Kasumi-1 (cell line): ENCODE results near the gene PDILT.
"Not testable (repeated sequence)": the region's sequence is repeated elsewhere in the genome, so short reads cannot be mapped to it uniquely, and the experiment has no call there.

ENCODE experiments used
- DNase-seq, 2 experiments: peaks; one replicate each; lab custom pipeline; 2025; lab: John Stamatoyannopoulos, UW

The PDILT gene

DNA sequence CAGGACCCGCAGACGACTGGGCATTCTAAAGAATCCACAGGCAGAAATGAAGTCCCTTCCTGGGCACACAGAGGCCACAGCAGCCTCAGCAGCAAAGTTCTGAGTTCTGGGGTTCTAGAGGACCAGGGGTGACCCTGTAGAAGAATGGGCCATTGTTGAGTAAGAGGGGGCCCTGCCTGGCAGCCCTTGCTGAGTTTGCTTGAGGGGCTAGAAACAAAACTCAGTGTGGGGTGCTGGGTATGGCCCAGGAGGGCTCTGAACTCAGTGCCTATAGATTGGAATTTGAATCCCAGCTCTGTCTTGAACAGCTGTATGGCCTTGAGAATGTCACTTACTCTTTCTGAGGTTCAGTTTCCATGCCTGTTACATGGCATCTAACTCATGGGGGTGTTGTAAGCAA is at the start of gene PDILT:
PDILT (minus strand) TSS at position 101 of the 400 bp plus-strand sequence. CDS start 5,437 bp downstream, outside the sequence.
- no peak for DNase-seq

GRCh38 chr16:20453633-20454032 is 49.1 kb upstream of the PDILT start:
- not testable (repeated sequence) for DNase-seq

DNA sequence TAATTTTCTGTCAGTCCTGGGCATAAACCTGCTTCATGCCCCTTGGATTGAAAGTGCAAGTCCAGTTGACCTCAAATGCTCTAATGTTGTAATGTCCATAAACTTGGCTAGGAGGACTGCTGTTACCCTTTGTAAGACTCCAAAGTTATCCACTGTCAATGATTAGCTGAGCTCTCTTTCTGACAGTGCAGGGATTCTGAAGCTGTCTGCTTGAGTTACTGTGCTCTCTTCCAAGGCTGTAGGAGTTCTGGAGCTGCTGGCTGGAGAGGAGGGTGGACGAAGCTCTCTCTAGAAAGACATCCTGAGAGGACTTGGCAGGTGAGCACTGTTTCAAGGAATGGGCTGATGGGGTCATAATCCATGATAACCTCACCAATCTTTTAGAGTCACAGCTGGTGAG is 46.8 kb upstream of the PDILT start, which contains the start of gene ACSM2A:
ACSM2A (plus strand) TSS at position 158 of the 400 bp plus-strand sequence. CDS start 8,594 bp downstream, outside the sequence.
- not testable (repeated sequence) for DNase-seq

- DNase-seq: not testable (repeated sequence)
Observed at GRCh38 chr16:20446652-20447393, 42.3 kb upstream of the PDILT start.

- not testable (repeated sequence) for DNase-seq
Observed at GRCh38 chr16:20441859-20442258, 37.3 kb upstream of the PDILT start.

DNA sequence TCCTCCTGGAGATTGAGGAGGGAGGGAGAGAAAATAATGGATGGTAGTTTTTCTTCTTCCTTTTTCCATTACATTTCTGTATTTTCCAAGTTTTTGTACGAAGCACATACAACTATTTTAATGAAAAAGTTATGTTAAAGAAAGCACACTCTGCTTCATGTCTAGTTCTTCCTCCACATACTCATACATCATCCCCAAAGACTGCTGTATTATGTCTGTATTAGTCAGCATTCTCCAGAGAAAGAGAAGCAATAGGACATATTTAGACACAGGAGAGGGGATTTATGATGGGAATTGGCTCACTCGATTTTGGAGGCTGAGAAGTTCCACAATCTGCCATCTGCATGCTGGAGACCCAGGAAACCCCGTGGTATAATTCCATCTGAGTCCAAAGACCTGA is 36.7 kb upstream of the PDILT start:
- DNase-seq: no peak

- not testable (repeated sequence) for DNase-seq
Observed at GRCh38 chr16:20440731-20441130, 36.2 kb upstream of the PDILT start.

- DNase-seq: not testable (repeated sequence)
Observed at GRCh38 chr16:20439820-20440231, 35.3 kb upstream of the PDILT start.

DNA sequence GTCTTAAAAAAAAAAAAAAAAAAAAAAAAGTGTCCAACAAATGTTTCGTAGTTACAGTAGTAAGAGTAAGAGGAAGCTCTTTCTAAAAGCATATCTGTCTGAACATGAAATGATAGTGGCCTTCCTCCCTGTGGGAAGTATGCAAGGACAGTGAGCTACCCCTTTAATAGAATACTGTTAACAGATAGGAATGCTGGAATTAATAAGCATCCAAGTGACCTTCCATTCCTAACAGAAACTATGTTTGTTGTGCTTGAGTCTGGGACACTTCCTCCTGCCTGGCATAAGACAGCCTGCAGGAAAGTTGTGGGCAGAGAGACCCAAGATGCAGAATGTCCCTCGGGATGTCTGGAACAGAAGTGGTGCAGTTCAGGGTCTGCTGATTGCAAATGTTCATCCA is 34.4 kb upstream of the PDILT start:
- DNase-seq: not testable (repeated sequence)

- no peak for DNase-seq
Observed at GRCh38 chr16:20430948-20431347, 26.4 kb upstream of the PDILT start.

DNA sequence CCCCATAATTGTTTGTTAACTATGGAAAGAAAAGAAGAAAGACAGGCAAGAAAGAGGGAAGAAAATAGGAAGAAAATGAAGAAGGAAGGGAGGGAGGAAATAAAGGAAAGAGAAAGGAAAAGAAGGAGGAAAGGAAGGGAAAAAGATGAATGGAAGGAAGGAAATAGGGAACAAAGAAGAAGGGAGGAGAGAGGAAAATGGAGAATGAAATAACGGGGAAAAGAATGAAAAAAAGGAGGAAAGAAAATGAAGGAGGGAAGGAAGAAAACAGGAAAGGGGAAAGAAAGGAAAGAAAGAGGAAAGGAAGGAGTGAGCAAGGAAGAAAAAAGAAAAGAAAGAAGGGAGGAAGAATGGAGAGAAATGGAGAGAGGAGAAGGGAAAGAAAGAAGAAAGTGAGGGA is 25.9 kb upstream of the PDILT start:
- DNase-seq: not testable (repeated sequence)

GRCh38 chr16:20429499-20429898 is 25.0 kb upstream of the PDILT start:
- DNase-seq: not testable (repeated sequence)

- DNase-seq: not testable (repeated sequence)
Observed at GRCh38 chr16:20427401-20427797, 22.9 kb upstream of the PDILT start.

DNA sequence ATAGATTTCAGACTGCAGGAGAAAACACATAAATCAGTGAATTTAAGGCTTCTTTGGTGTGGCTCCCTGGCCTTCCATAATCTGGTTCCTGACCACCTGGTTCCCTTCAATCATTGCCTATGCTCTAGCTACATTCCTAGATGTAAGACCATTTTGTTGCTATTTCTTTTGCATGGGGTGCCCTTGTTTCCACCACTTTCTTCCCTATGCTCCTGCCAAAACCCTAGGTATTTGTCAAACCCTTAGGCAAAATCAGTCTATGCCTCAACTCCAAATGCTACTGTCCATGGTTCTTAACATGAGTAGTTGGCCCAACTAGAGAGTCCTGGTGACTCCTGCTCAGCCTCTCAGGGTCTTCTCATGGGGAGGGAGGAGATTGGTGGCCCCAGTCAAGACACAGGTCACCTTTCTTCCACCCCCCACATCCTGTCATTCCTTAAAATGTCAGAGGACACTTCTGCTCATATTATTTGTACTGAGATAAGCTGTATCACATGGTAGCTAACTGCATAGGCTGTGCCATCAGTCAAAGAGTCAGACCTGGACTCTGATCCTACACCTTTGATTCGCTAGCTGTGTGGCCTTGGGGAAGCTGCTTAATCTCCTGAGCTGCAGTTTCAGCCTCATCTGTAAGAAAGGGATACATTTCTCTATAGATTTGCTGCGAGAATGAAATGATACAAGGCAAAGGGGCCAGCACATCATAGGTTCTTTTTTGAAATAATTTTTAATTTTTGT is 19.8 kb upstream of the PDILT start:
- DNase-seq: no peak

- DNase-seq: not testable (repeated sequence)
Observed at GRCh38 chr16:20423772-20424128, 19.2 kb upstream of the PDILT start.

GRCh38 chr16:20421748-20422147 is 17.2 kb upstream of the PDILT start:
- DNase-seq: not testable (repeated sequence)

DNA sequence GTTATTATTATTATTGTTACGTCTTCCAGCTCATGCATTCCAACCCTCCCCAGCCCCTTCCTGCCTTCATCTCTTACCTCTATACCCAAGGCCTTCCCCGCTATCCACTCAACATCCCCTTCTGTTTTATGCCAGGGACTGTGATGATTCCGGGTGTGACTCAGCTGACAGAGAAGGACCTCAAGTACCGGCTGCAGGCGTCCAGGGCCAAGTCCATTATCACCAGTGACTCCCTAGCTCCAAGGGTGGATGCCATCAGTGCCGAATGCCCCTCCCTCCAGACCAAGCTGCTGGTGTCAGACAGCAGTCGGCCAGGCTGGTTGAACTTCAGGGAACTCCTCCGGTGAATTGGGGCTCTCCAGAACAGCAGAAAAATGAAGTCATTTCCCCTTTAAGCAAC is 14.6 kb upstream of the PDILT start:
- not testable (repeated sequence) for DNase-seq

- DNase-seq: no peak
Observed at GRCh38 chr16:20415541-20415940, 11.0 kb upstream of the PDILT start.

GRCh38 chr16:20411055-20411454 is 6.5 kb upstream of the PDILT start:
- DNase-seq: no peak

DNA sequence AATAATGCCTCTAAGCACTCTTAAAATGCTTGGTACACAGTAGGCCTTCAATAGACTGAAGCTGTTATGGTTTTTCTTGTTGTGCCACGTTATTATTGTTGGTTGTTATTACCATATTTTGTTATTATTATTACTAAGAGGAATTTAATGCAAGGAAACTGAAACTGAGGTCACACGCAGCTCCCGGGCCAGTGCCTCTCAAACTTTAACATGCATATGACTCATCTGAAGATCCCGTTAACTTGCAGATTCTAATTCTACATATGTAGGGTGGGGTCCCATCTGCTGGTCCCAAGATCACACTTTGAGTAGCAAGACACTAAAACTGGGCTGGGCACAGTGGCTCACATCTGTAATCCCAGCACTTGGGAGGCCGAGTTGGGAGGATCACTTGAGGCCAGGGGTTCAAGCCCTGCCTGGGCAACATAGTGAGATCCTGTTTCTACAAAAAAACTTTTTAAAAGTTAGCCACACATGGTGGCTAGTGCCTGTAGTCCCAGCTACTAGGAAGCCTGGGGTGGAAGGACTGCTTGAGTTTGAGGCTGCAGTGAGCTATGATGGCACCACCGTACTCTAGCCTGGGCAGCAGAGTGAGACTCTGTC is 5.7 kb upstream of the PDILT start:
- DNase-seq: no peak

- no peak for DNase-seq
Observed at GRCh38 chr16:20409398-20410120, 5.0 kb upstream of the PDILT start, which contains the start of gene ACSM5. TSS of gene ACSM5 (plus strand) at chr16:20409534. CDS start at chr16:20411485, 1,951 bp downstream.

DNA sequence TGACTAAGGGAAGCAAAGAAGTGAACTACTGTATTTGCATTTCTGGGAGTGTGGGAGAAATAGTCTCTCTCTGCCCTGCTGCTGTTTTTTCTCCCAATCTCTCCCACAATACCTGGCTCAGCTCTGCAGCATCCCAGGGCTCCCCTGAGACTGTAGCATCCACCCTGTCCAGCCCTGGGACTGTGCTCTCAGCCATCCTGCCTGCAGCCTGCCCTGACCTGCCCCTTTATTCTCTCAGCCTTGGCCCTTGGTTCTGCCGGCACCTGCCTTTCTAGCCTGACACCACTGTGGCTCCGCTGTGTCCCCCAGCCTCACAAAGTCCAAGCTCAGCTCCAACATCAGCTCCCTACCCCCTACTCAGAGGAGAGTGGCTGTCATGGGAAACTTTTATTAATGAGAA is 1.9 kb downstream of the PDILT start:
- no peak for DNase-seq
